WTC11 (cell line): ENCODE results near the gene ADORA2B.

ENCODE experiments used
- ETV6 ChIP-seq: sonication (generic); formaldehyde crosslinking; IDR thresholded peaks from 2 replicates; pipeline ENCODE4 v1.8.1; 2022; ENCODE audit warnings: mild to moderate bottlenecking, missing genetic modification reagents
- JUN ChIP-seq: sonication (generic); formaldehyde crosslinking; IDR thresholded peaks from 2 replicates; pipeline ENCODE4 v1.8.0; 2023; ENCODE audit warnings: mild to moderate bottlenecking, missing genetic modification reagents
- SP1 ChIP-seq: sonication (generic); formaldehyde crosslinking; conservative IDR thresholded peaks from 2 replicates; pipeline ENCODE4 v1.8.1; 2022; ENCODE audit warnings: missing genetic modification reagents

DNA sequence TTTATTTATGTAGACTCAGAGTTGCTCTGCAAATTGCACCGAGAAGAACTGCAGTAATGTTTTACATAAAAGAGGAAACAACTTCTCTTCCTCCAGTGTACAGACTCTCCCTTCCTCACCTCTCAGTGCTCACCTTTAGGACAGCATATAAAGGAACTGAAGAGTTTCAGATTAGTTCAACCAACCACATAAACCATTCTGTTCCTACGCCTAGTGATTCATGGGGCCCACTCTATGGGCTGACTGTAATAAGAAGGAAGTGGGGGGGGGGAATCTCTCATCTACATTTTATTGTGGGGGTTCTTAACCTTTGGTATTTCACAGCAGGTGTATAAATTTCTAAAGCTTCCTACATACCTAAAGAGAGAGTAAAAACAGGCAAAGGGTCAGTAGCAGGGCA is 36.3 kb downstream of the ADORA2B start:
- TF ChIP-seq JUN (no peak), ETV6 (no peak), SP1 (CRISPR knock-in tag) (no peak)
